Activated CD4-positive, alpha-beta memory T cell treated with anti-CD3 and anti-CD28 coated beads, Interleukin-2, amount 10 ng/mL, durations not matched to agents 7 days and 5 days (primary cell): ENCODE measurements around the gene ERGIC1. TPM values are rescaled to one million over a fixed set of nuclear protein-coding genes. Genes with fewer than 3 reads are reported as not detected.

Experiments used
- CTCF ChIA-PET: fragments of 350-600 bp; sonication (Branson Sonifier 250); formaldehyde crosslinking; loops from one replicate; lab custom pipeline; 2021; ENCODE audit warnings: antibody characterized with exemption, inconsistent platforms; lab: Charles Lee
- POLR2A ChIA-PET: fragments of 350-600 bp; sonication (Branson Sonifier 250); formaldehyde crosslinking; loops from one replicate; lab custom pipeline; 2021; ENCODE audit warnings: antibody characterized with exemption; lab: Charles Lee
- DNase-seq: peaks from one replicate; pipeline ENCODE4 v3.0.0-alpha.2; 2020
- H3K27ac Mint-ChIP-seq: one replicate; pipeline ENCODE4 v1.8.0; 2021; ENCODE audit warnings: mild to moderate bottlenecking, mixed read lengths
- H3K27me3 Mint-ChIP-seq: one replicate; pipeline ENCODE4 v1.8.0; 2021; ENCODE audit warnings: mixed read lengths
- H3K36me3 Mint-ChIP-seq: one replicate; pipeline ENCODE4 v1.8.0; 2021; ENCODE audit warnings: low read depth, mixed read lengths
- H3K4me1 Mint-ChIP-seq: one replicate; pipeline ENCODE4 v1.8.0; 2021; ENCODE audit warnings: mixed read lengths
- H3K4me3 Mint-ChIP-seq: one replicate; pipeline ENCODE4 v1.8.0; 2021; ENCODE audit warnings: mild to moderate bottlenecking, mixed read lengths
- H3K9me3 Mint-ChIP-seq: one replicate; pipeline ENCODE4 v1.8.0; 2021; ENCODE audit warnings: mixed read lengths
- total RNA-seq, 2 experiments: library from RNA; stranded (reverse); gene quantifications; one replicate each; pipeline ENCODE4 v1.2.3, GENCODE V29; 2021

ERGIC1 gene
- total RNA-seq, 2 experiments from 2014 or later: 36.1 to 37.2 TPM

DNA sequence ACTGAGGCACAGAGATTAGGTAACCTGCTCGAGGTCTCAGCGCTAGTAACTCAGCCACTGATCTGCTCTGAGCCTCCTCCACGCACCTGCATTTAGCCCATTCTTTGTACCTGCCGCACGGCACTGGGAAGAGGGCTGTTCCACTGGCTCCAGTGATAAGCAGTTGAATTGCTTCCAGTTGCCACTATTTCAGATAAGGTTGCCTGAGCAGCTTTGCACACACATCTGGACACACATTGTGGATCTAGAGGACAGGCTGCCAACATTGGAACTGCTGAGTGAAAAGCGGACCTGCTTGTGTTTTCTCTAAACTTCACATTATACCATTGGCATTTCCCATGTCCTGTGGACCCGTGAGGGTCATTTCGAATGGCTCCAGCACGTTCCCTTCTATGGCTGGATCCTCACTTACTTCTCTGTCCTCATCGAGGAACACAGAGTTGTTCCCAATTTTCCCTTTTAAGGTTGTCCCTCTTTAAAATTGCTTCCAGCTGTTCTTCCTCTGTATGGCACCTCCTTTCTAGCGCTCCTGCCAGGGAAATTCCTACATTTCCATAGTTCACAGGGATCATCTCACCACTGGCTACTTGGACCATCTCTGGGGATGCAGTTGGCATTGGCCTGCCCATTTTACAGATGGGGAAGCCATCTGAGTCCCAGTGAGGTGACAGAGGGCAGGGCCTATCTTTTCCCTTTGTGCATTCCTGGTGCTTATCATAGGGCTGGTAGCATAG is 79.2 kb downstream of the ERGIC1 start:
- Mint-ChIP-seq H3K9me3 (no peaks in the 10 kb centered on the region), H3K27ac (no peak overlapping the region), H3K36me3 (no peaks in the 10 kb centered on the region), H3K27me3 (no peaks in the 10 kb centered on the region), H3K4me3 (no peak overlapping the region), H3K4me1 (no peaks in the 10 kb centered on the region)
- CTCF ChIA-PET: interaction anchor here (1.3 kb wide), 1 partner anchor 18 kb away, joined by 3 read pairs; no protein-coding TSS in a partner anchor
- POLR2A ChIA-PET: no interaction called here
- DNase-seq: no peak

DNA sequence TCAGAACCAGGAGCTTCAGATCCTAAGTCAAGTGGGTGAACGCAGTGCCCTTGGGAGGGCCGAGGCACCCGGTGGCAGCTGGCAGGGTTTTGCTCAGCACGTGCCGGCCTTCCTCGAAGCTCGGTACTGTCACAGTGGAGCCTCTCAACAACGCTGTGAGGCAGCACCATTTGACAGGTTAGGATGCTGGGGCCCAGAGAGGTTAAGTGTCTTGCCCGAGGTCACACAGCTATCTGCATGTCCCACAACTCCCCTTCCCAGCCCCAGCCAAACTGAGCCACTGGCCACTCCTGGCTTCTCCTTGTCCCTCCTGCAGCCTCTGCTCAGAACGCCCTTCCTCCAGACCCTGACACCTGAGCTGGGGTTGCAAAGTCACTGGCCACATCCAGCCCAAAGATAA is 81.5 kb downstream of the ERGIC1 start:
- Mint-ChIP-seq H3K4me3 (no peak overlapping the region), H3K4me1 (no peaks in the 10 kb centered on the region), H3K27ac (no peak overlapping the region), H3K36me3 (no peaks in the 10 kb centered on the region), H3K27me3 (no peaks in the 10 kb centered on the region), H3K9me3 (no peaks in the 10 kb centered on the region)
- DNase-seq: no peak
- POLR2A ChIA-PET: no interaction called here
- CTCF ChIA-PET: interaction anchor here (1.0 kb wide), 1 partner anchor 201 kb away, joined by 3 read pairs; no protein-coding TSS in a partner anchor

DNA sequence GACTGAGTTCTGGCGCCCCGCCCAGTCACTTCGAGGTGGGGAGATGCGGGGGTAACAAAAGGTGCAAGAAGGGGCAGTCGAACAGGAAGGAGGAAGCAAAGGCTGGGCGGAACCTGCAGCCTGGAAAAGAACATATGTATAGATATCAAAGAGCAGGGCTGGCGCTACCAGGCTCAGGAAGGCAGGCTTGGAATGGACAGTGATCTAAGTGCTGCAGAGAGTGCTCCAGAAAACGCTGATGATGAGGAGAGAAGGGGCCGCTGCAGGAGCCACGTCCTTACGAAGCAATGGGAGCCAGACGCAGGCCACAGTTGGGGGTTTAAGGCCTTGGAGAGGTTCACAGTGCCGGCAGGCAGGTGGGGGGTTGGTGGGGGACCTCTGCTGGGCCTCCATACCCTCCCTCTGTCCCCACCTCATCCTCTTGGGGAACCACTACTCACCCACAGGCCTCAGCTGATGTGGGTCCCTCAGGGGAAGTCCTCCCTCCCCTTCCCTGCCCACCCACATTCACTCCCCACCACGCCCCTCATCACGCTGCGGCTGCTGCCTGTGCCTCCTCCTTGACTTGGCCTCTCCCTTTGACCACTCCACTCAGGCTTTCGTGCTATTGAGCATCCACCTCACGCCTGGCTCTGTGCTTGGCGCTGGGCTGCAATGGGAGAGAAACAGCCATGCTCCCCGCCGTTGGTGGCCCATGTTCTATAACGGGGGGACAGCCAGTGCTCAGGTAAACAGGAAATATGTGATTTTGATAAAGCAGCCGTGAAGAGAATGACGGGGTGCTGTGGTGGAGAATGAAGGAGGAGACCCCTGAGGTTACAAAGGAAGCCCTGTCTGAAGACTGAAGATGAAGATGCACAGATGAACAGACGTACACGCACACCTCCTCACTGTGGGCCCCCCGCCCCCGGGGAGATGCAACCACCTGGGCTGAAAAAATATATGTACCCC is 84.6 kb downstream of the ERGIC1 start:
- no peaks in the 10 kb centered on the region for H3K36me3 Mint-ChIP-seq
- ChIA-PET CTCF (no interaction called here), POLR2A (no interaction called here)
- H3K27me3 Mint-ChIP-seq: no peaks in the 10 kb centered on the region
- H3K27ac Mint-ChIP-seq: no peak overlapping the region
- DNase-seq: no peak
- no peaks in the 10 kb centered on the region for H3K4me1 Mint-ChIP-seq
- no peak overlapping the region for H3K4me3 Mint-ChIP-seq
- H3K9me3 Mint-ChIP-seq: no peaks in the 10 kb centered on the region

DNA sequence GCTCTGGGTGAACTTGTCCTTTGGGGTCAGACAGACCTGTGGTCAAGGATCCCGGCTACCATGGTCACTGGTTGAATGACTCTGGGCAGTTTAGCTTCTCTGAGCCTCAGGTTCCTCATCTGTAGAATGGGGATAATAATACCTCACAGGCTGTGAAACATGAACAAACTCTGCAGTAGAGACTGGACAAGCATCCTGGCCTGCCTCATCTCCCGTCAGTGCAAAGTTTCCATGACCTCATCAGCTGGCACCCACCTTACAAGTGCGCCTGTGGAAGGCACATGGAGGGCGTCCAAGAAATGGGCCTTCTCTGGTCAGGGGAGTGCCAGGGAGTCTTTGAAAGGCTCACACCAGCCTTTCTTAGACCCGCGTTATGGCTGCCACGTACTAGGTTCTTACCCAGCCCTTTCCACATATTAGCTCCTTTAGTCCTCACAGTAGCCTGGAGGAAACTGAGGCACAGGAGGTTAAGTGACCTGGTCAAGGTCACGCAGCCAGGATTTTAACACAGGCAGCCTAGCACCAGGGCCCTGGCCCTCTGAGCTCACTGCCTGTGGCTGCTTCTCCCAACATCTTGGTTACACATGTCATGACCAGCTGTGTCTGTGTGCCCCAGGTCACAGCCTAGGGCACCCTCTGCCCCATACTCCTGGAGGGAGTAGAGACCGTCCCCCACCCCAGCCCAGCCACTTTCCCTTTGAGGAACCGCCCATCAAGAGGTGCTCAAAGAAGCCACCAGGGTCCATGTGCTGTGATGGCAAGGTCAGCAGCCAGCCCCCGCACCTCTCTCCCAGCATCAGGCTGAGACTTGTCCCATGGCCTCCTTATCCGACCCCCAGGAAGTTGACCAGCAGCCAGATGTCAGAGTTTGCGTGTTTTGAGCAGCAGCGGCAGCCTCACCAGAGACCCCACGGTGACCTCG is 85.7 kb downstream of the ERGIC1 start:
- POLR2A ChIA-PET: interaction anchor here (0.9 kb wide), 1 partner anchor 144 kb away, joined by 3 read pairs; no protein-coding TSS in a partner anchor
- no peak for DNase-seq
- H3K4me1 Mint-ChIP-seq: no peaks in the 10 kb centered on the region
- no peak overlapping the region for H3K27ac Mint-ChIP-seq
- H3K4me3 Mint-ChIP-seq: no peak overlapping the region
- CTCF ChIA-PET: no interaction called here
- H3K9me3 Mint-ChIP-seq: no peaks in the 10 kb centered on the region
- no peaks in the 10 kb centered on the region for H3K36me3 Mint-ChIP-seq
- H3K27me3 Mint-ChIP-seq: no peaks in the 10 kb centered on the region

DNA sequence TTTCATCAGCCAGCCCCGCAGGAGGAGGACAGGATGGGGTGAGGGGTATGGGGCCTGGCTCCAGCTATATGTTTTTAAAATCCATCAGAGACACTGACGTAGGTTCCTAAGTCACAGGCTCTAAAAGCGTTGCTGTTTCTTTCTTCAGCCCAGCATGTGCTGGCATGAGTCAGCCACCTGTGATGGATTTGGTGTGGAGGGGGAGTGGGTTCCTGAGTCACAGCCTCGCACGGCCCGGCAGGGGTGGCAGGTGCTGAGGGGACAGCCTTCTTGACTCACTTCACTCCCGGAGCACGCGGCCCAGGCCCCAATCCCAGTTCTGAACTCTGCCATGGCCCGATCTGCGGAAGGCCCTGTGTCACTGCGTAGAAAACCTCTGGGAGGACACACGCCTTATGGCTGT is 86.4 kb downstream of the ERGIC1 start:
- DNase-seq: no peak
- no peak overlapping the region for H3K4me3 Mint-ChIP-seq
- CTCF ChIA-PET: no interaction called here
- H3K27me3 Mint-ChIP-seq: no peaks in the 10 kb centered on the region
- H3K9me3 Mint-ChIP-seq: no peaks in the 10 kb centered on the region
- POLR2A ChIA-PET: interaction anchor here (0.9 kb wide), 1 partner anchor 145 kb away, joined by 3 read pairs; no protein-coding TSS in a partner anchor
- no peaks in the 10 kb centered on the region for H3K4me1 Mint-ChIP-seq
- no peaks in the 10 kb centered on the region for H3K36me3 Mint-ChIP-seq
- no peak overlapping the region for H3K27ac Mint-ChIP-seq

DNA sequence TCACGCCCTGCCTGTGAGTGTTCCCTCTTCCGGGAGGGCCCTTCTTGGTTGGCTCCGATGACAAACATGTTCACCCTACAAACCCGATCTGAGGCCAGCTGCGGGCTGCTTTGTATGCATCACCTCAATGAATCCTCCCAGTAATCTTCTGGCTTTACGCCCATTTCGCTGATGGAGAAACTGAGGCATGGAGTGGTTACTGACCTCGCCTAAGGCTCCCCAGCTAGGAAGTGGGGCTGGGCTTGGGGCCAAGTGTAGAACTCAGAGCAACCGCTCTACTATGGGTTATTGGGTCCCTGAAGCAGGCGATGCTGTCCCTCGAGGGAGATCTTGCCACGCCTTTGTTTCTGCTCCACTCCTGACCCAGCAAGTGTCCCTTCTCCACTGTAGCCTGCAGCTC is 86.9 kb downstream of the ERGIC1 start:
- ChIA-PET POLR2A (no interaction called here), CTCF (no interaction called here)
- DNase-seq: no peak
- H3K27ac Mint-ChIP-seq: no peak overlapping the region
- H3K27me3 Mint-ChIP-seq: no peaks in the 10 kb centered on the region
- no peaks in the 10 kb centered on the region for H3K9me3 Mint-ChIP-seq
- H3K4me1 Mint-ChIP-seq: no peaks in the 10 kb centered on the region
- H3K36me3 Mint-ChIP-seq: no peaks in the 10 kb centered on the region
- no peak overlapping the region for H3K4me3 Mint-ChIP-seq

DNA sequence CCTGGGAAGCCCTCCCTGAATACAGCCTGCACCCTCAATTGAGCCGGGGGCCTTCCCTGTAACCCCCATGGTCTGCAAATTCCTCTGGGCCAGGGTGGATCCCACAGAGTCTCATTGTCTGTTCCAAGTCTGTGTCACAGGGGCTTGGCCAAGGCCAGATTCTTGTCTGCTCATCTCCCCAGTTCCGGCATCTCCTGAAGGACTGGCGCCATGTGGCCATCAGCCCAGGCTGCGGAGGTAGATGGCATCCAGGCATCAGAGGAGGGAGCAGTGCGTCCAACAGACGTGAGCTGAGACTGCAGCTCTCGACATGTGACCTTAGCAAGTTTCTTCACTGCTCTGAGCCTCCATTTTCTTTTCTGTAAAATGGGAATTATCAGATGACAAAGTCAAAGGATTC is 87.9 kb downstream of the ERGIC1 start:
- Mint-ChIP-seq H3K4me1 (no peaks in the 10 kb centered on the region), H3K27me3 (no peaks in the 10 kb centered on the region), H3K36me3 (no peaks in the 10 kb centered on the region), H3K27ac (no peak overlapping the region), H3K4me3 (no peak overlapping the region), H3K9me3 (no peaks in the 10 kb centered on the region)
- POLR2A ChIA-PET: no interaction called here
- CTCF ChIA-PET: no interaction called here
- no peak for DNase-seq

DNA sequence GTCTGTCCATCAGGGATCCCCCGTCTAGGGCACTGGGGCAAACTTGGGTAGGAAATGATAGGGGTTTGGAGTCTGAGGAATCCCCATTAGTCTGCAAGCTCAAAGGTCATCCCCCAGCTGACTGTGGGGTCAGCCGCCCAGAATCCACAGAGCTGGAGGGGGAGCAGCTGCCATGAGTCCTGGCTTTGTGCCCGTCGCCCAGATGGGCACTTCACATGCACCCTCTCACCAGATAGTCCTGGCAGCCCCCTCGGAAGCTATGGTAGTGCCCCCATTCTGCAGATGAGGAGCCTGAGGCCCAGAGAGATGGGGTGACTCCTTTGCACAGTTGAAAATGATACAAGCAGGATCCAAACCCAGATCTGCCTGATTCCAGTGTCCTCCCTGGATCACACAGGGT is 89.5 kb downstream of the ERGIC1 start:
- Mint-ChIP-seq H3K27ac (no peak overlapping the region), H3K4me3 (no peak overlapping the region), H3K27me3 (no peaks in the 10 kb centered on the region), H3K36me3 (no peaks in the 10 kb centered on the region), H3K4me1 (no peaks in the 10 kb centered on the region), H3K9me3 (no peaks in the 10 kb centered on the region)
- DNase-seq: no peak
- CTCF ChIA-PET: interaction anchor here (0.9 to 2.9 kb wide), 2 partner anchors 10 to 209 kb away, joined by 3 to 11 read pairs; no protein-coding TSS in a partner anchor
- POLR2A ChIA-PET: no interaction called here

DNA sequence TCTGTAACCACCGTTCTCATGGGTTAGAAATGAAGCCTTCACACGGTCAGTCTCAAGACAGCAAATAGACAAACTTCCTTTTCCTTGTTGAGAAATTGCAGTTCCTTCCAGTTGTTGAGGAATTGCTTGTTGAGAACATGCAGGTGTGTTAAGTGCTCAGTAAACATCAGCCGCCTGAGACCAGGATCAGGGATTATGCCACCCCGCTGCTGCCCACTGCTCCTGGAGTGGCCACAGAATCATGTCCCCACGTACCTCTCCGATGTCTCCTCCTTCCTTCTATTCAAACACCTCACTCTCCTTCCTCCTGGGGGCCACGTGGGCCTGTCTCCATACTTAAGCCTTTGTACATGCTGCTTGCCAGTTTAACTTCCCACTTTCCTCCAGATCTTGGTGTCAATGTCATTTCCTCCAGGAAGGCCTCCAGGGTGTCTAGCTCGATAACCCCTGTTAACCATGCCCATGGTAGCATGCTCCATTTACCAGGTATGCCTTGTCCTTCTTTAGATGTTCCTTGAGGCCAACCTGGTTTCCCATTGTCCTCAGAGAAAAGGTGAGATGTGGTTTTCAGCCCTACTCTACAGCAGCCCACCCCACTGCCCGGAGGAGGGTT is 91.4 kb downstream of the ERGIC1 start:
- DNase-seq: no peak
- POLR2A ChIA-PET: no interaction called here
- Mint-ChIP-seq H3K9me3 (no peaks in the 10 kb centered on the region), H3K4me3 (no peak overlapping the region), H3K27me3 (no peaks in the 10 kb centered on the region), H3K27ac (no peak overlapping the region), H3K4me1 (no peaks in the 10 kb centered on the region), H3K36me3 (no peaks in the 10 kb centered on the region)
- CTCF ChIA-PET: interaction anchor here (2.2 to 18.4 kb wide), 3 partner anchors 8 to 213 kb away, joined by 8 to 258 read pairs (median 11); no protein-coding TSS in a partner anchor

DNA sequence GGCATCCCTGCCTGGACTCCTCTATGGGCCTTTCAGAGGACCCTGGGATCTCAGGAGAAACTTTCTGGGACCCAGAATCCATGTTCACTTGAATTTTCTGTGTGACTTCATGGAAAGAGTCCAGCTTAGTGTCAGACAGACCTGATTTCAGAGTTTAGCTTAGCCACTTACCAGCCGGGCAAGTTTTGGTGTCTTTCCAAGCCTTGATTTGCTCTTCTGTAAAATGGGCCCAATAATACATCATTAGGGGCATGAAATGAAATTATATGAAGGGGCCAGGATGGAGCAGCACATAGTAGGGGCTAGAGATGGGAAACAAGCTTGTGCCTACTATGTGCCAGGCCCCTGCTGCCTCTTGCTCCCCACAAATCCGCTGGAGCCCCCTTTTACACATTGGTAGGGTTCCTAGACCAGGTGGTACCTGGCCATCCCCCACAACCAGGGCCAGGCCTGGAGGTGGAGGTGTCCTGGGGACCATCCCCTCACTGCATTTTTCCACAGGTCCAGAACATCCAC is 92.0 kb downstream of the ERGIC1 start:
- CTCF ChIA-PET: interaction anchor here (1.2 to 18.4 kb wide), 3 partner anchors 14 to 219 kb away, joined by 4 to 258 read pairs (median 8); no protein-coding TSS in a partner anchor
- H3K4me1 Mint-ChIP-seq: no peaks in the 10 kb centered on the region
- no peaks in the 10 kb centered on the region for H3K27me3 Mint-ChIP-seq
- H3K9me3 Mint-ChIP-seq: no peaks in the 10 kb centered on the region
- POLR2A ChIA-PET: no interaction called here
- H3K36me3 Mint-ChIP-seq: no peaks in the 10 kb centered on the region
- no peak overlapping the region for H3K4me3 Mint-ChIP-seq
- DNase-seq: no peak
- H3K27ac Mint-ChIP-seq: no peak overlapping the region

DNA sequence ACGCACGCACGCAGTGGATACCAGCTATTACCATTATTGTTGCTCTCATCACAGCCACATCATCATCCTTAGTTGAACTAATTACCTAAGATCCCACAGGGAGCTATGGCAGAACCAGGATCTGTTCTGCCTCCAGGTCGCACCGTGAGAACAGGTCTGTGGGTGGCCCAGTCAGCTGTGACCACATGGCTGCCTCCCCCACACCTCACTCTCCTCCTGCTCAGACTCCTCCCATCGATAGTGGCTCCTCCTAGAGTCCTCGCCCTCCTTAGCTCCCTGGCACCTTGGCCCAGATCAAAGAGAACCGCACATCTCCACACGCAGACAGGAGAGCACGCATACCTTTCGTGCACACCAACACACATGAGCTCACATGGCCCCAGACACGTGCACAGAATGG is 92.7 kb downstream of the ERGIC1 start:
- Mint-ChIP-seq H3K9me3 (no peaks in the 10 kb centered on the region), H3K27me3 (no peaks in the 10 kb centered on the region), H3K36me3 (no peaks in the 10 kb centered on the region), H3K4me1 (no peaks in the 10 kb centered on the region), H3K27ac (no peak overlapping the region), H3K4me3 (no peak overlapping the region)
- ChIA-PET CTCF (interaction anchor here (1.2 to 18.4 kb wide), 4 partner anchors 10 to 220 kb away, joined by 3 to 258 read pairs (median 6); no protein-coding TSS in a partner anchor), POLR2A (no interaction called here)
- no peak for DNase-seq

DNA sequence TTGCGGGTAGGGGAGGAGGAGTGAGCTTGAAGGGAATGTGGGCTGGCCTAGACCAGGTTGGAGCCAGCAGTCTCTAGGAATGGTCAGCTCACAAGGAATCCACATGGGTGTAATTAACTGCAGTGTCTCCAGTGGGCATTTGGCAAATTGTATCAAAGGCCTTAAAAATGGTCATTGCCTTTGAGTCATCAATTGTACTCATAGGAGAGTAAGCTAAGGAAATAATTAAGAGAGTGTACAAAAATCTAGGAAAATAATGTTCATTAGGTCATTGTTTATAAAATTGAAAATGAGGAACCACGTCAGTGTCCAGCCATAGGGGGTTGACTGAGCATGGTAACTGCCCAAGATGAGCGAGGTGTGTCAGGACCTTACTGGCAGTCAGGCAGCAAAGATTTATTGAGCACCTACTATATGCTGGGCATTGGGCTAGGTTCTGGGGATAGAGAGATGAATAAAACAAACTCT is 95.4 kb downstream of the ERGIC1 start:
- Mint-ChIP-seq H3K36me3 (no peaks in the 10 kb centered on the region), H3K27ac (no peak overlapping the region), H3K27me3 (no peaks in the 10 kb centered on the region), H3K9me3 (no peaks in the 10 kb centered on the region), H3K4me3 (no peak overlapping the region), H3K4me1 (no peaks in the 10 kb centered on the region)
- DNase-seq: no peak
- CTCF ChIA-PET: interaction anchor here (0.6 to 18.4 kb wide), 6 partner anchors 9 to 231 kb away, joined by 3 to 258 read pairs (median 3); partner anchors contain the start of gene ATP6V0E1
- POLR2A ChIA-PET: no interaction called here
